ENCODE measurements around the gene PPP3R1.

PPP3R1 gene

GRCh38 chr2:68235090-68235489 lies 17.2 kb downstream of the PPP3R1 start:
- Histone ChIP-seq H3K9me3 (ENCODE audit: control insufficient read depth, insufficient read depth, low read depth, low read length) (no peaks in the 10 kb centered on the region), H3K27me3 (ENCODE audit: control insufficient read depth, insufficient read depth, low read length) (no peaks in the 10 kb centered on the region), H3K36me3 (ENCODE audit: control insufficient read depth, insufficient read depth, low read length) (peaks cover 3% of the 10 kb centered on the region; the same call in 1 of the 2 replicates), H3K4me3 (ENCODE audit: low read depth, low read length) (no peak overlapping the region), H3K9ac (ENCODE audit: low read length) (no peak overlapping the region), H3K27ac (ENCODE audit: low read depth, low read length) (no peak overlapping the region), H3K4me1 (ENCODE audit: control insufficient read depth, insufficient read depth, low read length) (peaks cover 40% of the 10 kb centered on the region)

DNA sequence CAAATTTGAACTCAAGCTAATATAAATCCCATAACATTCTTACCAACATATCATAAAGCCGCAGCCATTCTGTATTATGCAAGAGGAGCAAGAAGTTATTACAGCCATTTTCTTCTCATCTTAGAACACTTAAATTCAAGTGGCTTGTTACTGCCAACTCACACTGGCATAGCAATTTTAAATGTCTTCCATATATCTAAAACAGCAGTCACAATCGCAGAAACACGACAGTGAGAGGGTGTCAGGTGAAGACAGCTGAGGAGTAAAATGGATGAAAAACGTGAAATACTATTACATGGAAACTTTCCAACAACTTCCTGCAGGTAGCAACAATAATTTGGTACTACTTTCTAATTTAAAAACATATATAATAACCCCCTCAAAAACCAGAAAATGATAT lies 17.9 kb downstream of the PPP3R1 start:
- Histone ChIP-seq H3K9me3 (ENCODE audit: control insufficient read depth, insufficient read depth, low read depth, low read length) (no peaks in the 10 kb centered on the region), H3K27ac (ENCODE audit: low read depth, low read length) (no peak overlapping the region), H3K27me3 (ENCODE audit: control insufficient read depth, insufficient read depth, low read length) (no peaks in the 10 kb centered on the region), H3K4me3 (ENCODE audit: low read depth, low read length) (no peak overlapping the region), H3K9ac (ENCODE audit: low read length) (no peak overlapping the region), H3K36me3 (ENCODE audit: control insufficient read depth, insufficient read depth, low read length) (peaks cover 3% of the 10 kb centered on the region; the same call in 1 of the 2 replicates), H3K4me1 (ENCODE audit: control insufficient read depth, insufficient read depth, low read length) (peaks cover 34% of the 10 kb centered on the region)

DNA sequence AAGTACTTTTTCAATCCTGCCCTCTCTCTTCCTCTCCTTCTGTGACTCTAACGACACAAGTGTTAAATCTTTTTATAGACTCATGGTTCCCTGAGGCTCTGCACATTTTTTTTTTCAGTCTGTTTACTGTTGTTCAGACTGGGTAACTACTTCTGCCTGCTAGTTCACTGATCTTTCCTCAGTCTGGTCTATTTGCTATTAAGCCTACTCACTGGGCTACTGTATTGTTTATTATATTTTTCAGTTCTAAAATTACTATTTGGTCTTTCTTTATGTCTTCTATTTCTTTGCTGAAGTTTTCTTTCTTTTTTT lies 21.3 kb downstream of the PPP3R1 start:
- Histone ChIP-seq H3K27me3 (ENCODE audit: control insufficient read depth, insufficient read depth, low read length) (no peaks in the 10 kb centered on the region), H3K4me3 (ENCODE audit: low read depth, low read length) (no peak overlapping the region), H3K9me3 (ENCODE audit: control insufficient read depth, insufficient read depth, low read depth, low read length) (no peaks in the 10 kb centered on the region), H3K4me1 (ENCODE audit: control insufficient read depth, insufficient read depth, low read length) (peaks cover 3% of the 10 kb centered on the region), H3K36me3 (ENCODE audit: control insufficient read depth, insufficient read depth, low read length) (peaks cover 3% of the 10 kb centered on the region; the same call in 1 of the 2 replicates), H3K9ac (ENCODE audit: low read length) (no peak overlapping the region), H3K27ac (ENCODE audit: low read depth, low read length) (no peak overlapping the region)

DNA sequence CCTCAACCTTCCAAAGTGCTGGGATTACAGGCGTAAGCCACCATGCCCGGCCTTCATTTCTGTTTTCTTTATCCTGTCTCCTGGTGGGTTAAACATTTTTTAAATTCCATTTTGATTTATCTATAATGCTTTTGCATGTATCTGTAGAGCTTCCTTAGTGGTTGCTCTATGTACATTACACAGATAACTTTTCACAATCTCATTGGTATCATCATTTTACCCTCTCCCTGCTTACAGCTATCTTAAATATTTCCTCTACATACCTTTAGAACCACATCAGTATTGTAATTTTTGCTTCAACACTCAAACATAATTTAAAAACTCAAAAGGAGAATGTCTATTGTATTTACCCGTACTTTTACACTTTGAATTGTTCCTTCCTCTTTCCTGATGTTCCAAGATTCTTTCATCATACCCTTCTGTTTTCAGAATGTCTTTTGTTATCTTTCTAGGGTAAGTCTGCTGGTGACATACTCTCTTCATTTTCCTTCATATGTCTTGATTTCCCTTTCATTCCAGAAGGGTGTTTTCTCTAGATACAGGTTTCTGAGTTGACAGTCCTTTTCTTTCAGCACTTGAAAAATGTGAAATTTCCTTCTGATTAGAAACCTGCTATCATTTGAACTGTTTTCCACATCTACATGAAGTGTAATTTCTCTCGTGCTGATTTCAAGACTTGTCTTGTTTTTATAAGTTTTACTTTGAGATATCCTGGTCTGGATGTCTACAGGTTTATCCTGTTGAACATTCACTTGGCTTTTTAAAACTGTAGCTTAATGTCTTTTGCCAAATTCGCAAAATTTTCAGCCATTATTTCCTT lies 21.9 kb downstream of the PPP3R1 start:
- Histone ChIP-seq H3K27me3 (ENCODE audit: control insufficient read depth, insufficient read depth, low read length) (no peaks in the 10 kb centered on the region), H3K27ac (ENCODE audit: low read depth, low read length) (no peak overlapping the region), H3K9me3 (ENCODE audit: control insufficient read depth, insufficient read depth, low read depth, low read length) (no peaks in the 10 kb centered on the region), H3K36me3 (ENCODE audit: control insufficient read depth, insufficient read depth, low read length) (peaks cover 3% of the 10 kb centered on the region; the same call in 1 of the 2 replicates), H3K4me3 (ENCODE audit: low read depth, low read length) (no peak overlapping the region), H3K9ac (ENCODE audit: low read length) (no peak overlapping the region), H3K4me1 (ENCODE audit: control insufficient read depth, insufficient read depth, low read length) (peaks cover 4% of the 10 kb centered on the region)

DNA sequence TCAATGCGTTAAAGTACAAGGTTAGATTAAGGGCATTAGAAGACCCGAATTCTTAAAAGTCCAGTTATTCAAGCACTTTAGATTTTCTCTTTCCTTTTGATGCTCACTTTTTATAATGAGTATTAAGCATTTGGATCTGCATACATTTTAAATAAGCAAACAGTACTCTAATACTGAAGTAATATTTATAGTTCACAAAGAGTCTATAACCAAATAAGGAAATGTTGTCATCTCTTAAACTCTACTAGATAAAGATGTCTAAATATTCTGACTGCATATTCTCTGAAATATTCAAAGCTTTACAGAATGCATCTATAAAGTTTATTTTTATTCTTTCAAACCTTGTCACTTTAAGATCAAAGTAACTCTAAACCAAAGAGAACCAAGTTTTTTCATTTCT lies 25.5 kb downstream of the PPP3R1 start:
- Histone ChIP-seq H3K9me3 (ENCODE audit: control insufficient read depth, insufficient read depth, low read depth, low read length) (no peaks in the 10 kb centered on the region), H3K4me1 (ENCODE audit: control insufficient read depth, insufficient read depth, low read length) (peaks cover 6% of the 10 kb centered on the region; the same call in 1 of the 2 replicates), H3K27me3 (ENCODE audit: control insufficient read depth, insufficient read depth, low read length) (no peaks in the 10 kb centered on the region), H3K4me3 (ENCODE audit: low read depth, low read length) (no peak overlapping the region), H3K36me3 (ENCODE audit: control insufficient read depth, insufficient read depth, low read length) (no peaks in the 10 kb centered on the region), H3K27ac (ENCODE audit: low read depth, low read length) (no peak overlapping the region), H3K9ac (ENCODE audit: low read length) (no peak overlapping the region)

DNA sequence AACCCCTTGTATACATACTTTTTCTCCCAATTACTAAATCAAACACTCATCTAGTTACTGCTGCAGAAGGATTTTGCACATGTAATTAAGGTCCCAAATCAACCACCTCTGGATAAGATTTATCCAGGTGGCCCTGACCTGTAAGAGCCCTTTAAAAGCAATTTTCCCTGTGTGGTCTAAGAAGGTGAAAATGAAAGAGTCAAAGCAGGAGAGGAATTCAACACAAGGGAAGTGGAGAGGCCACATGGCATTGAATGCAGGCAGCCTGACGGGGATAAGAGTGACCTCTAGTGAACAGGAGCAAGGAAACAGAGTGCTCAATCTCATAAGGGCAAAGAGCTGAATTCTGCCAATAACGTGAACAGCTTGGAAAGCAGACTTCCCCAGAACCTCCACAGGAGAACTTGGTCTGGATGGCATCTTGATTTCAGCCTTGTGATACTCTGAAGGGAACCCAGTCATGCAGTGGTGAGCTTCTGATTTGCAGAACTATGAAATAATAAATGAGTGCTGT lies 27.2 kb downstream of the PPP3R1 start:
- no peak overlapping the region for H3K4me3 ChIP-seq (ENCODE audit: low read depth, low read length)
- H3K9ac ChIP-seq (ENCODE audit: low read length) = no peak overlapping the region
- H3K36me3 ChIP-seq (ENCODE audit: control insufficient read depth, insufficient read depth, low read length) = no peaks in the 10 kb centered on the region
- peaks cover 11% of the 10 kb centered on the region; the same call in 1 of the 2 replicates for H3K4me1 ChIP-seq (ENCODE audit: control insufficient read depth, insufficient read depth, low read length)
- no peaks in the 10 kb centered on the region for H3K9me3 ChIP-seq (ENCODE audit: control insufficient read depth, insufficient read depth, low read depth, low read length)
- H3K27me3 ChIP-seq (ENCODE audit: control insufficient read depth, insufficient read depth, low read length) = no peaks in the 10 kb centered on the region
- no peak overlapping the region for H3K27ac ChIP-seq (ENCODE audit: low read depth, low read length)

DNA sequence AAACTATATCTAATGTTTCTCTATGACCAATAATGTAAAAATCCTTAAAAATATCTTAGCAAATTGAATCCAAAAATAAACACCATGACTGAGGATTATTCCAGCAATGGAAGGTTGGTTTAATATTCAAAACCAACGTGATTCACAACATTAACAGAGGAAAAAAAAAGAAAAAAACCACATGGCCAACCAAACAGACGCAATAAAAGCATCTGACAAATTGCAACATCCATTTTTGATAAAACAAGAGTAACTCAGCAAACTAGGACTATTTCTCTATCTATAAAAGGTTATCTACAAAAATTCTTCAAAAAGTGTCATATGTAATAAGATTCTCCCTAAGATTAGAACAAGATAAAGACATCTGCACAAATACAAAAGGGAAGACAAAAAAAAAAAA lies 28.9 kb downstream of the PPP3R1 start:
- Histone ChIP-seq H3K4me3 (ENCODE audit: low read depth, low read length) (no peak overlapping the region), H3K27ac (ENCODE audit: low read depth, low read length) (no peak overlapping the region)

DNA sequence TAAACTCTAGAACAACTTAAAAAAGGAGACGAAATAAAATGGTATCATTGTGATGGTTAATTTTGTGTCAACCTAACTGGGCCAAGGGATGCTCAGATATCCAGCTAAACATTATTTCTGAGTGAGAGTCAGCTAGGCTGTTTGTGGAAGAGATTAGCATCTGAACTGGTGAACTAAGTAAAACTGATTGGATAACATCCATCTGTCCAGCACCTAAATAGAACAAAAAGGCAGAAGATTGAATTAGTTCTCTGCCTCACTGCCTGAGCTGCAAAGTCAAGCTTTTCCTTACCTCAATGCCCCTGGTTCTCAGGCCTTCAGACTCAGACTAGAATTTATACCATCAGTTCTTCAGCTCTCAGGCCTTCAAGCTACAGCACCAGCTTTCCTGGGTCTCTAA lies 30.0 kb downstream of the PPP3R1 start:
- Histone ChIP-seq H3K27me3 (ENCODE audit: control insufficient read depth, insufficient read depth, low read length) (no peaks in the 10 kb centered on the region), H3K9me3 (ENCODE audit: control insufficient read depth, insufficient read depth, low read depth, low read length) (no peaks in the 10 kb centered on the region), H3K27ac (ENCODE audit: low read depth, low read length) (no peak overlapping the region), H3K4me1 (ENCODE audit: control insufficient read depth, insufficient read depth, low read length) (peaks cover 24% of the 10 kb centered on the region), H3K4me3 (ENCODE audit: low read depth, low read length) (no peak overlapping the region), H3K9ac (ENCODE audit: low read length) (no peak overlapping the region), H3K36me3 (ENCODE audit: control insufficient read depth, insufficient read depth, low read length) (no peaks in the 10 kb centered on the region)

More for the DNA sequence above, 28.9 kb downstream of the PPP3R1 start:
- H3K9me3 ChIP-seq (ENCODE audit: control insufficient read depth, insufficient read depth, low read depth, low read length) = no peaks in the 10 kb centered on the region
- peaks cover 24% of the 10 kb centered on the region for H3K4me1 ChIP-seq (ENCODE audit: control insufficient read depth, insufficient read depth, low read length)
- no peaks in the 10 kb centered on the region for H3K36me3 ChIP-seq (ENCODE audit: control insufficient read depth, insufficient read depth, low read length)
- no peaks in the 10 kb centered on the region for H3K27me3 ChIP-seq (ENCODE audit: control insufficient read depth, insufficient read depth, low read length)
- H3K9ac ChIP-seq (ENCODE audit: low read length) = no peak overlapping the region

DNA sequence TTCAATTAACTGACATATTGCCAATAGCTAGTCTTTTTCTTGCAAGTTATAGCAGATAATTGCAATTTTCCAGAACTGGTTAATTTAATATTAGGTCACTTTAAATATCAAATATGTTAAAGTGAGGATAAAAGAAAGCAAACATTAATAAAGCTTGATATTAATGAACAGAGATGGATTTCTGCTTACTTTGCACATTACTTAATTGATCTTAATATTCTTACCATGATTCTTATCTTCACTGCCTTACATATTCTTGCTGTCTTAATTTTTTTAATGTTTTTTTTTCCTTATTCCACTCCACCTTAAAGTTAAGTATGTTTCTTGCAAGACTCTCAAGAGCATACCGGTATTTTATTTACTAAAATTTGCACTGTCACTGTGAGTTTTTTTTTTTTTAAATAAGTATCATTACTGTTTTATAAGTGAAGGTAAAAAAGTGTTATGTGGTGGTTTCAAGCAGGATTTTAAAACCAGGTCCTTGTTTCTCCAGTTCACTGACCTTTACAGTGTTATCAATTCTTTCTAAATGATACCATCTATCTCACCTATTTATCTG lies 33.9 kb downstream of the PPP3R1 start:
- peaks cover 7% of the 10 kb centered on the region for H3K36me3 ChIP-seq (ENCODE audit: control insufficient read depth, insufficient read depth, low read length)
- H3K4me1 ChIP-seq (ENCODE audit: control insufficient read depth, insufficient read depth, low read length) = peaks cover 18% of the 10 kb centered on the region
- no peak overlapping the region for H3K9ac ChIP-seq (ENCODE audit: low read length)
- H3K4me3 ChIP-seq (ENCODE audit: low read depth, low read length) = no peak overlapping the region
- H3K9me3 ChIP-seq (ENCODE audit: control insufficient read depth, insufficient read depth, low read depth, low read length) = no peaks in the 10 kb centered on the region
- no peaks in the 10 kb centered on the region for H3K27me3 ChIP-seq (ENCODE audit: control insufficient read depth, insufficient read depth, low read length)
- H3K27ac ChIP-seq (ENCODE audit: low read depth, low read length) = no peak overlapping the region

DNA sequence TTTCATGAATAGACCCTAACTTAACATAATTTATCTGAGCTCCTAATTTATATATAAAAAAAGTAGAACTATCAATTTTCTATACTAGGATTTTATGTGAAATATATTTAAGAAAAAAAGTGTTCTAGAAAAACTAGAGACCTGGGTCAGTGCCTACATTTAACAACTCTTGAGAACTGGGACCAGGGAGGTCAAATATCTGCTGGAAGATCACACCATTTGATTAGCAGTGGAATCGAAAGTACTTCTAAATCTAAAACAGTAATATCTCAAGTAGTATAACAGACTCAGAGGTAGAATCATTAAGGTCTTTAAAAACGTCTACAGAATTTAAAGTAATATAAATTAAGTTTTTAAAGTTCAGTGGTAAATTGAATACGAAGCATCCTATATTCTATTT lies 34.6 kb downstream of the PPP3R1 start:
- Histone ChIP-seq H3K36me3 (ENCODE audit: control insufficient read depth, insufficient read depth, low read length) (peaks cover 8% of the 10 kb centered on the region), H3K4me1 (ENCODE audit: control insufficient read depth, insufficient read depth, low read length) (peaks cover 18% of the 10 kb centered on the region), H3K9ac (ENCODE audit: low read length) (no peak overlapping the region), H3K4me3 (ENCODE audit: low read depth, low read length) (no peak overlapping the region), H3K9me3 (ENCODE audit: control insufficient read depth, insufficient read depth, low read depth, low read length) (no peaks in the 10 kb centered on the region), H3K27me3 (ENCODE audit: control insufficient read depth, insufficient read depth, low read length) (no peaks in the 10 kb centered on the region), H3K27ac (ENCODE audit: low read depth, low read length) (no peak overlapping the region)

GRCh38 chr2:68216454-68217310 lies 35.6 kb downstream of the PPP3R1 start:
- peaks cover 18% of the 10 kb centered on the region for H3K4me1 ChIP-seq (ENCODE audit: control insufficient read depth, insufficient read depth, low read length)
- no peaks in the 10 kb centered on the region for H3K9me3 ChIP-seq (ENCODE audit: control insufficient read depth, insufficient read depth, low read depth, low read length)
- no peaks in the 10 kb centered on the region for H3K27me3 ChIP-seq (ENCODE audit: control insufficient read depth, insufficient read depth, low read length)
- no peak overlapping the region for H3K9ac ChIP-seq (ENCODE audit: low read length)
- H3K36me3 ChIP-seq (ENCODE audit: control insufficient read depth, insufficient read depth, low read length) = peaks cover 14% of the 10 kb centered on the region
- H3K27ac ChIP-seq (ENCODE audit: low read depth, low read length) = no peak overlapping the region
- H3K4me3 ChIP-seq (ENCODE audit: low read depth, low read length) = no peak overlapping the region
